Coronary artery (tissue), 2 donors: ENCODE data around the gene VIT.
"Not testable (repeated sequence)": the region's sequence is repeated elsewhere in the genome, so short reads cannot be mapped to it uniquely, and the experiment has no call there.

Source experiments
- DNase-seq: peaks from one replicate; pipeline ENCODE4 v3.0.0-alpha.2; 2017; ENCODE audit warnings: low spot score
- H3K27ac ChIP-seq, 2 donors: fragments of 200-600 bp; sonication (generic); one replicate each; pipeline ENCODE4 v1.5.1; 2016 to 2019
- H3K4me3 ChIP-seq: fragments of 200-600 bp; sonication (generic); 2 replicates; pipeline ENCODE4 v1.5.1; 2016; ENCODE audit warnings: mild to moderate bottlenecking, moderate library complexity
- TF ChIP-seq, protein P1 (sequence below): fragments of 200-600 bp; sonication (generic); IDR thresholded peaks from one replicate; pipeline ENCODE4 v1.5.1; 2019; ENCODE audit warnings: antibody characterized with exemption

The VIT gene

DNA sequence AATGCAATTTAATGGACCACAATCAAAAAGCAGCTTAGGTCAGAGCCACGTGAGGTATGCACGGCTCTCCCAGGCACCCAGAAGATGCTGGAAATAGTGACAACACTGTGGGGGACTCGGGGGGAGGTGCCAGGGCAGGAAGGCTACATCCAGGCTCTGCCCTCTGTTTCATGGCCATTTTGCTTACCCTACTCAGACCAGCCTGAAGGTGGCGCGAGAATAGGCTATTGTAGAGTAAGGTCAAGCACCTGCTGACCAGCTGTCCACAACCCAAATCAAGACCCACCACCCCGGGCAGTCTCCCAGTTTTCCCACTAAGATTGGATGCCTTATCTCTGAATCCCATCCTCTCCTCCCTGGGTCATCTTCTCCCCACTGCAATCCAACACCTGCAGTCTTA, 115.7 kb downstream of the VIT start:
- Histone ChIP-seq H3K27ac (no peak overlapping the region), H3K4me3 (no peak overlapping the region)
- no peak for DNase-seq
- TF ChIP-seq, protein P1, sequence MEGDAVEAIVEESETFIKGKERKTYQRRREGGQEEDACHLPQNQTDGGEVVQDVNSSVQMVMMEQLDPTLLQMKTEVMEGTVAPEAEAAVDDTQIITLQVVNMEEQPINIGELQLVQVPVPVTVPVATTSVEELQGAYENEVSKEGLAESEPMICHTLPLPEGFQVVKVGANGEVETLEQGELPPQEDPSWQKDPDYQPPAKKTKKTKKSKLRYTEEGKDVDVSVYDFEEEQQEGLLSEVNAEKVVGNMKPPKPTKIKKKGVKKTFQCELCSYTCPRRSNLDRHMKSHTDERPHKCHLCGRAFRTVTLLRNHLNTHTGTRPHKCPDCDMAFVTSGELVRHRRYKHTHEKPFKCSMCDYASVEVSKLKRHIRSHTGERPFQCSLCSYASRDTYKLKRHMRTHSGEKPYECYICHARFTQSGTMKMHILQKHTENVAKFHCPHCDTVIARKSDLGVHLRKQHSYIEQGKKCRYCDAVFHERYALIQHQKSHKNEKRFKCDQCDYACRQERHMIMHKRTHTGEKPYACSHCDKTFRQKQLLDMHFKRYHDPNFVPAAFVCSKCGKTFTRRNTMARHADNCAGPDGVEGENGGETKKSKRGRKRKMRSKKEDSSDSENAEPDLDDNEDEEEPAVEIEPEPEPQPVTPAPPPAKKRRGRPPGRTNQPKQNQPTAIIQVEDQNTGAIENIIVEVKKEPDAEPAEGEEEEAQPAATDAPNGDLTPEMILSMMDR: no peak

DNA sequence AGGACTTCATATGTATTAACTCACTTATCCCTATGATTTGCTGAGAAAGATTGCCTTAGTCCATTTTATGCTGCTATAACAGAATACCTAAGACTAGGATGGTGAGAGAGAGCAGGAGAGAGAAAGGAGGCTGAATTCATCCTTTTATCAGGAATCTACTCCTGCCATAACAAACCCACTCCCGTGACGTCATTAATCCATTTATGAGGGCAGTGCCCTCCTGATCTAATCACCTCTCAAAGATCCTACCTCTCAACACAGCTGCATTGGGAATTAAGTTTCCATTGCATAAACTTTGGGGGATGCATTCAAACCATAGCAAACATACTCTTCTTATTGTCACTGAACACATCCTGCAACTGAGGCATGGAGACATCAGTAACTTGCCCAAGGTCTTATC, 122.0 kb downstream of the VIT start:
- no peak overlapping the region for H3K27ac ChIP-seq
- no peak overlapping the region for H3K4me3 ChIP-seq
- TF ChIP-seq, protein P1: no peak
- no peak for DNase-seq

DNA sequence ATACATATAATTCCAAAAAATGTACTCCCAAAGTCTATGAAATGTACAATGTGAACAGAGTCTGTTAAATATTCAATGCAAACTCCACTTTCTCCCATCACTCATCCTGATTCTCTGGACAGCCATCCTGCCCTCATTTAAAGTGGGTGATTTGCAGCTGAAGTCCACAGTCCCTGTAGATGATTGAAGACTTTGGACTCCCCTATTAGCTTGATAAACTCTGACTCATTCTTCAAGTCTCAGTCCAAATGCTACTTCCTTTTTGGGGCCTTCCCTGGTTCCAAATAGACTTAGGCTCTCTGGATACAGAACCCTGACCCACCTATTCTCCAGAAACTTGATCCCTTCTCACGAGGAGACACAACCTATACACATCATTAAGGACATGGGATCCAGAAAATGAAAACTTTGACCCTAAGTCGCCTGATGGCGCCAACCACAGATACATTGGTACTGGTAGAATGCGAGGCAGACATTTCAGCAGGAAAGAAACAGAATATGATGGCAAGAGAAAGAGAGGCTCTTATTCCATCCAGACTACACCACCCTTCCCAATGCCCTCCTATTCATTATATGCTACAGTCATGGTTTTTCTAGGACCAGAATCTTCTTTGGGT, 122.7 kb downstream of the VIT start:
- H3K4me3 ChIP-seq: no peak overlapping the region
- TF ChIP-seq, protein P1: no peak
- DNase-seq: no peak
- H3K27ac ChIP-seq: no peak overlapping the region

DNA sequence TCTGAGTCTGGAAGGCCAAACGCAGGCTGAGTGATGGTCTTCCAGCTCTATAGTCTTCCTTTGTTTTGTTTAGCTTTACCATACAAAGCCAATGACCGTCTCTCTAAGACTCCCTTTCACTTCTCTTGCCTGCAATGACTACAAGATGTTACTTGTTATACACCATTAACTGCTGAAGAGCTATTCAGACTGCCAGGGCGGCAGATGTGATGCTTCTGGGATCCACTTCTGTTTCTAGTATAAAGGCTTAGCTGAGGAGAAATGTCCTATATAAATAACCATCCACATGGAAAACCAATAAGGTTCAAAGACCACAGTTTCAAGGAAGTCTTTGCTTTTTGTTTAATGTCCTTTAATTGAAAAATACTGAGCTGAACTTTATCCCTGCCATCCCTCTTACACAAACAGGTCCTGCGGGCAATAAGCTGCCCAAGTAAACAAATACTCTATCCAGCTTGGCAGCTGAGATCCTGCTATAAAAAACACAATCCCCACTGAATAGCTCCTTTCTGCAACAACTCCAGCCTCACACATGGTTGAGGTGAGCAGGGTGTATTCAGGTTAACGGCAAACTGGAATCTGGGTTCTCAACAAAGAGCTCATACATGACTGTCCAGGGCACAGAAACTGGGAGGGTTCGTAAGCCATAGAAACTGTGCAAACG, 124.6 kb downstream of the VIT start:
- H3K4me3 ChIP-seq: no peak overlapping the region
- no peak overlapping the region for H3K27ac ChIP-seq
- TF ChIP-seq, protein P1: no peak
- DNase-seq: no peak

DNA sequence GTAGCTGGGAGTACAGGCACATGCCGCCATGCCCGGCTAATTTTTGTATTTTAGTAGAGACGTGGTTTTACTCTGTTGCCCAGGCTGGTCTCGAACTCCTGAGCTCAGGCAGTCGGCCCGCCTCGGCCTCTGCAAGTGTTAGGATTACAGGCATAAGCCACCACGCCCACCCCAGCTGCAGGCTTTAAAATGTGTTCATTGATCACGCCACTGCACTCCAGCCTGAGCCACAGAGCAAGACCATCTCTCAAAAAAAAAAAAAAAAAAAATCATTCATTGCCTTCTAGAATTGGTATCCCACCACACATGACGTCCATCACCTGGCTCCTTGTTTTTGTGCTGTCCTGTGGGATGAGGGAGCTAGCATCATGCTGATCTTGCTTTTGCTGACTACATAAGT, 127.4 kb downstream of the VIT start:
- H3K27ac ChIP-seq: no peak overlapping the region
- no peak for DNase-seq
- TF ChIP-seq, protein P1: no peak
- no peak overlapping the region for H3K4me3 ChIP-seq

DNA sequence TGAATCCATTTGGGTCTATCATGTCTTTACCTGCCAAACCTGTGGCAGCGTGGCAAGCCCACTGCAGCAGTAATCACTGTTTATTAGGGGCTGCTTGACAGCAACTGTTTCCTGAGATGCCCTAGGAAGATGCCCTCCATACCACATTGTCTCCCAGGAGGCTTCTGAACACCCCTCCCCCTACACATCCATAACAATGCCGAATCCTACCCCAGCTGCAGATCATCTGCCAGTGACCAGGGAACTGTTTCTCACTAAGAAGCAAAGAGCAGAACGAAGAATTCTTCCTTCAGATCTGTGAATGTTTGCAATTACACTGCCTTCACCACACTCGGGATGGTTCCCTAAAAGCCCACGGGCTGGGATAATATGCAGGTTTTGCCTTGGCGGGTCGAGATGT, 127.8 kb downstream of the VIT start:
- no peak for DNase-seq
- TF ChIP-seq, protein P1: no peak
- H3K27ac ChIP-seq: no peak overlapping the region

DNA sequence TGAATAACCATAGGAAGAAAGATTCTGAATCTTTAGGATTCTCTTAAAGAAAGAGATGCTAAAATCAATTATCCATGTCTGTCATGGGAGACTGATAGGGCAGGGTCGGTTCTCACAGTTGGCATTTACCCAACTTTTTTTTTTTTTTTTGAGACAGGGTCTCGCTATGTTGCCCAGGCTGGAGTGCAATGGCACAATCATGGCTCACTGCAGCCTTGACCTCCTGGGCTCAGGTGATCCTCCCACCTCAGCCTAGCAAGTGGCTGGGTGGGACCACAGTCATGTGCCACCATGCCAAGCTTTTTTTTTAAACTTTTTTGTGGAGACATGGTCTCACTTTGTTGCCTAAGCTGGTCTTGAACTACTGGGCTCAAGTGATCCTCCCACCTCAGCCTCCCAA, 128.2 kb downstream of the VIT start:
- DNase-seq: not testable (repeated sequence)

More for the DNA sequence above, 127.8 kb downstream of the VIT start:
- H3K4me3 ChIP-seq: no peak overlapping the region

More for the DNA sequence above, 128.2 kb downstream of the VIT start:
- not testable (repeated sequence) for H3K27ac ChIP-seq, H3K4me3 ChIP-seq
